Measurements from ENCODE around the gene ATP6V0B. TPM values are rescaled to one million over a fixed set of nuclear protein-coding genes. Genes with fewer than 3 reads are reported as not detected.

Gene ATP6V0B
- 115 and 135 TPM in 2 replicates for total RNA-seq (ENCODE audit: low replicate concordance)
- long read RNA-seq, transcript ATP6V0B-201 (7 exons, 944 nt) = minor isoform, 8 of 171 reads
- long read RNA-seq, transcript ATP6V0B-205 (8 exons, 1,298 nt) = major isoform, 148 of 171 reads
- long read RNA-seq, partial matches to known transcripts = 2 of 171 reads
- long read RNA-seq, other reads (novel, unspliced or antisense) = 8 of 171 reads

DNA sequence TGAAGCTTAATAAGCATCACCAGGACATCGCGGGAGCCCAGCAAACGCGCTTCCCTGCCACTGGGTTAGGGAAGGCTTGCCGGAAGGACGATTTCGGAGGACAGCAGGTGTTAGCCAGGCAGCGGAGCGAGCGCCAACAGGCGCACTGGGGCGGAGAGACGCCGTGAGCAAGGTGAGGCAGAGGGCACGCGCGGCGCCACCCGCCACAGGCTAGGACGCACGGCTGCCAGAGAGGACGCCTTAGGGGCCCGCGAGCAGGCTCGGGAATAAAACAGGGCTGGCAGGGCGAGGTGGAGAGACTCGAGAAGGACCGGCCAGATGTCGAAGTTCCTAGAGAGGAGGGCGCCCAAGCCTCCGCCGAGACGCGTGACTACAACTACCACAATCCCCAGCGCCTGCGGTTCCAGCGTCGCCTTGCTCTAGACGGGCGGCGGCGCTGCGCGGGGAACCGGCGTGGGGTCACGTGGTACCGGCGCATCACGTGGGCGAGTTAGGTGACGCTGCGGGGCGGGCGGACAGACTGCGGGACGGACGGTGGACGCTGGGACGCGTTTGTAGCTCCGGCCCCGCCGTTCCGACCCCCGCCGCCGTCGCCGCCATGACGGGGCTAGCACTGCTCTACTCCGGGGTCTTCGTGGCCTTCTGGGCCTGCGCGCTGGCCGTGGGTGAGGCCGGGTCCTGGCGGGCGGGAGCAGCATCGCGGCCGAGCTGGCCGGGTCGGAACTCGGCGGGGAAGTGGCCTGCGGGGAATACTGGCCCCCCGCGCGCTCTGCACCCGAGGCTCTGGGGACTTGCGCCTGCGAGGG is at the start of gene ATP6V0B:
Gene ATP6V0B, plus strand, starts transcription at position 518 of the 806 bp plus-strand sequence. Its CDS starts 81 bp downstream, at position 599.
- H3K36me3 Mint-ChIP-seq = peaks cover 24% of the 10 kb centered on the region
- peaks cover 47% of the 10 kb centered on the region for H3K4me1 Mint-ChIP-seq (ENCODE audit: unreplicated experiment)
- H3K27me3 Mint-ChIP-seq = no peaks in the 10 kb centered on the region
- no peaks in the 10 kb centered on the region for H3K9me3 Mint-ChIP-seq
- peak within 1 kb of the TSS; percentile 95 for H3K27ac Mint-ChIP-seq
- H3K4me3 Mint-ChIP-seq = peak within 1 kb of the TSS; percentile 95
- DNase-seq (ENCODE audit: extremely low spot score, unreplicated experiment) = peak; percentile 96
- TF ChIP-seq, protein P1, sequence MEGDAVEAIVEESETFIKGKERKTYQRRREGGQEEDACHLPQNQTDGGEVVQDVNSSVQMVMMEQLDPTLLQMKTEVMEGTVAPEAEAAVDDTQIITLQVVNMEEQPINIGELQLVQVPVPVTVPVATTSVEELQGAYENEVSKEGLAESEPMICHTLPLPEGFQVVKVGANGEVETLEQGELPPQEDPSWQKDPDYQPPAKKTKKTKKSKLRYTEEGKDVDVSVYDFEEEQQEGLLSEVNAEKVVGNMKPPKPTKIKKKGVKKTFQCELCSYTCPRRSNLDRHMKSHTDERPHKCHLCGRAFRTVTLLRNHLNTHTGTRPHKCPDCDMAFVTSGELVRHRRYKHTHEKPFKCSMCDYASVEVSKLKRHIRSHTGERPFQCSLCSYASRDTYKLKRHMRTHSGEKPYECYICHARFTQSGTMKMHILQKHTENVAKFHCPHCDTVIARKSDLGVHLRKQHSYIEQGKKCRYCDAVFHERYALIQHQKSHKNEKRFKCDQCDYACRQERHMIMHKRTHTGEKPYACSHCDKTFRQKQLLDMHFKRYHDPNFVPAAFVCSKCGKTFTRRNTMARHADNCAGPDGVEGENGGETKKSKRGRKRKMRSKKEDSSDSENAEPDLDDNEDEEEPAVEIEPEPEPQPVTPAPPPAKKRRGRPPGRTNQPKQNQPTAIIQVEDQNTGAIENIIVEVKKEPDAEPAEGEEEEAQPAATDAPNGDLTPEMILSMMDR (conservative IDR thresholded peaks at IDR 0.05) = peak; percentile 60

DNA sequence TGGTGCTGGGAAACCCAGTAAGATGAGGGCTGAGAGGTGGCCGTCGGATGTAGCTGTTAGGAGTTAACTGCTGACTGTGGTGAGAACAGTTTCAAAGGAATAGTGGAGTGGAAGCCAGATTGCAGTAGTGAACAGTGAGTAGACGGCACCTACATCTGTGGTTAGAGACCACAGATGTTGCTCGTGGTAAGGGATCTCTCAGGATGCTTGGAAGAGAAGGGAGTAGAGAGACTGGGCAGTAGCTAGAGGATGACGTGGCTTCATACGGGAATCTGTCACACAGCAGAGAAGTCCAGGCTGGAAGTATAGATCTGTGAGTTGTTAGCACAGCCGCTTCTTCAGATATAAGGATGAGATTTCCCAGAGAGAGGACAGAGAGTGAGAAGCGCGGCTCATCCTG is 48.9 kb upstream of the ATP6V0B start:
- TF ChIP-seq, protein P1 (conservative IDR thresholded peaks at IDR 0.05) = no peak
- peak overlapping the region; percentile 19 for H3K27ac Mint-ChIP-seq

DNA sequence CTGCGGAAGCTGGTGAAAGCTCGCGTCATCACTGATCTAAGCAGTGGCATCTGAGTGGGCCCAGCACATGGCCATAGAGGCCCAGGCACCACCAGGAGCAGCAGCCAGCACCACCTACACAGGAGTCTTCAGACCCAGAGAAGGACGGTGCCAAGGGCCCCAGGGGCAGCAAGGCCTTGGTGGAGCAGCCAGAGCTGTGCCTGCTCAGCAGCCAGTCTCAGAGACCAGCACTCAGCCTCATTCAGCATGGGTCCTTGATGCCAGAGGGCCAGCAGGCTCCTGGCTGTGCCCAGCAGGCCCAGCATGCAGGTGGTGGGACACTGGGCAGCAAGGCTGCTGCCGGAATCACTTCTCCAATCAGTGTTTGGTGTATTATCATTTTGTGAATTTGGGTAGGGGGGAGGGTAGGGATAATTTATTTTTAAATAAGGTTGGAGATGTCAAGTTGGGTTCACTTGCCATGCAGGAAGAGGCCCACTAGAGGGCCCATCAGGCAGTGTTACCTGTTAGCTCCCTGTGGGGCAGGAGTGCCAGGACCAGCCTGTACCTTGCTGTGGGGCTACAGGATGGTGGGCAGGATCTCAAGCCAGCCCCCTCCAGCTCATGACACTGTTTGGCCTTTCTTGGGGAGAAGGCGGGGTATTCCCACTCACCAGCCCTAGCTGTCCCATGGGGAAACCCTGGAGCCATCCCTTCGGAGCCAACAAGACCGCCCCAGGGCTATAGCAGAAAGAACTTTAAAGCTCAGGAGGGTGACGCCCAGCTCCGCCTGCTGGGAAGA is 44.4 kb upstream of the ATP6V0B start:
- peaks cover 15% of the 10 kb centered on the region for H3K27me3 Mint-ChIP-seq
- no peak overlapping the region for H3K4me3 Mint-ChIP-seq
- TF ChIP-seq, protein P1 (conservative IDR thresholded peaks at IDR 0.05) = peak; percentile 64
- peaks cover 12% of the 10 kb centered on the region for H3K36me3 Mint-ChIP-seq
- no peak overlapping the region for H3K27ac Mint-ChIP-seq
- H3K9me3 Mint-ChIP-seq = no peaks in the 10 kb centered on the region
- peaks cover 20% of the 10 kb centered on the region for H3K4me1 Mint-ChIP-seq (ENCODE audit: unreplicated experiment)
- no peak for DNase-seq (ENCODE audit: extremely low spot score, unreplicated experiment)

More for the DNA sequence above, 48.9 kb upstream of the ATP6V0B start:
- no peak for DNase-seq (ENCODE audit: extremely low spot score, unreplicated experiment)
- H3K27me3 Mint-ChIP-seq = peaks cover 3% of the 10 kb centered on the region
- H3K36me3 Mint-ChIP-seq = peaks cover 18% of the 10 kb centered on the region
- H3K4me3 Mint-ChIP-seq = no peak overlapping the region
- H3K4me1 Mint-ChIP-seq (ENCODE audit: unreplicated experiment) = no peaks in the 10 kb centered on the region
- no peaks in the 10 kb centered on the region for H3K9me3 Mint-ChIP-seq

DNA sequence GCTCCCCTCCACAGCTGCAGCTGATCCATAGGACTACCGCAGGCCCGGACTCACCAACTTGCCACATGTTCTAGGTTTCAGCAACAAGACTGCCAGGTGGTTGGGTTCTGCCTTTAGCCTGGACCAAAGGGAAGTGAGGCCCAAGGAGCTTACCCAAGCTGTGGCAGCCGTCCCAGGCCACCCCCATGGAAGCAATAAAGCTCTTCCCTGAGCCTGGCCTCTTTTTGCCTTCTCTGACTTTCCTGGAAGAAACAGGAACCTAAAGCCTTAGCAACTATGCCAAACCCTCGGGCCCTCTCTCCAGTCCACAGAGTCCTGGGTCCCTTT is 43.8 kb upstream of the ATP6V0B start:
- DNase-seq (ENCODE audit: extremely low spot score, unreplicated experiment) = no peak
- peaks cover 20% of the 10 kb centered on the region for H3K4me1 Mint-ChIP-seq (ENCODE audit: unreplicated experiment)
- H3K27me3 Mint-ChIP-seq = peaks cover 18% of the 10 kb centered on the region
- H3K9me3 Mint-ChIP-seq = no peaks in the 10 kb centered on the region
- TF ChIP-seq, protein P1 (conservative IDR thresholded peaks at IDR 0.05) = no peak
- no peak overlapping the region for H3K4me3 Mint-ChIP-seq
- peaks cover 7% of the 10 kb centered on the region for H3K36me3 Mint-ChIP-seq
- H3K27ac Mint-ChIP-seq = no peak overlapping the region

DNA sequence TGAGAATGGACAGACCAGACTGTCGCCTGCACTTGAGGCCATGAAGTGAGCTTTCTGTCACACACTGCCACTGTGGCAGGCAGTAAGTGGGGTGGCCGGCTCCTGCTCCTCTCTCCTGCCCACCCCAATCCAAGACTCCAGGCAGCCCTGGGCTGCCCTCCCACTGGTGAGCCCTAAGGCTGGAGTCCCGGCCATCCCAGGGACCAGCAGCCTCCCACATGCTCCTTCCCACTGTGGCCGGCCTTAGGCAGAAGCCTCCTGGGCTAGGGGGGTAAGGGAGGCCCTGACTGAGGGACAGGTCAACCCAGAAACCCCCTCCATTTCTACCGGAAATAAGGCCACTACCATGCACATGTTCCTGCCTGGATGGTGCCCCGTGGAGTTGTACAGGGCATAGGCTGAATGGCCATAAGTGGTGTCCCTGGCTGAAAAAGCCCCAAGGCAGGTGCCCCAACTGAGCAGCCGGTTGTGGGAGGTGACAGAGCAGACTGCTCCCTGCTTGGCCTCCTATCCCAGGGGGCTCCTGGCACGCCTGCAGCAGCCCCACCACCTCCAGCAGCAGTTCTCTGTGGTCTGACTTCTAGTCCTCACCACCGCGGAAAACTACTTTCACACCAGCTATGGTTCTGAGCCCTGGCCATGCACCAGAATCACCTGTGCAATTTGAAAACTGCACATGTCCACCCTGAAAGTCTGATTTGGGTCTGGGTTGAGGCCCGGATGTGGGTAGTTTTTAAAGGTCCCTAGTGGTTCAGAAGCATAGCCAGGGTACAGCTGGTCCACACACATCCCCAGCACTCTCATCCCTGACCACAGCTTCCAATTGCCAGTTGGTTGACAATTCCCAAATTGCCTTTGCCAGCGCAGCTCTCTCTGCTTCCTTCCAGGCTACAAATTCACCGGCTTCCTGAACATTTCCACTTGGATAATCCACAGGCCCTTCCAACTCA is 42.8 kb upstream of the ATP6V0B start:
- Mint-ChIP-seq H3K36me3 (peaks cover 5% of the 10 kb centered on the region), H3K27me3 (peaks cover 21% of the 10 kb centered on the region), H3K4me1 (ENCODE audit: unreplicated experiment) (peaks cover 20% of the 10 kb centered on the region), H3K4me3 (peak overlapping the region; percentile 82), H3K27ac (peak overlapping the region; percentile 79), H3K9me3 (no peaks in the 10 kb centered on the region)
- TF ChIP-seq, protein P1 (conservative IDR thresholded peaks at IDR 0.05) = no peak
- DNase-seq (ENCODE audit: extremely low spot score, unreplicated experiment) = no peak
